Gastroesophageal sphincter (tissue), 4 donors: ENCODE measurements around the gene ESAM. TPM values are rescaled to one million over a fixed set of nuclear protein-coding genes. Genes with fewer than 3 reads are reported as not detected.
A peak's percentile ranks its signal among the peaks of the same experiment; 100 is the strongest.
"Not testable (repeated sequence)": the region's sequence is repeated elsewhere in the genome, so short reads cannot be mapped to it uniquely, and the experiment has no call there.

ENCODE experiments used
- ATAC-seq: fragments of 150-250 bp; one replicate; pipeline ENCODE4 v1.9.1; 2016; ENCODE audit warnings: mild to moderate bottlenecking, moderate library complexity
- H3K27ac ChIP-seq, 4 donors: fragments of 200-600 bp; sonication (generic) in 3 of 4; 1 replicate in 3 of 4; 2 replicates in 1 of 4; pipeline ENCODE4 v1.5.1; 2016 to 2019
- H3K27me3 ChIP-seq: fragments of 200-600 bp; sonication (generic); one replicate; pipeline ENCODE4 v1.5.1; 2019
- H3K36me3 ChIP-seq, 2 donors: fragments of 200-600 bp; sonication (generic); one replicate each; pipeline ENCODE4 v1.5.1; 2019; ENCODE audit warnings: control low read depth in 1 of 2
- H3K4me1 ChIP-seq, 3 donors: fragments of 200-600 bp; sonication (generic); 1 replicate in 2 of 3; 2 replicates in 1 of 3; pipeline ENCODE4 v1.5.1; 2016 to 2019; ENCODE audit warnings: control low read depth in 2 of 3
- H3K4me3 ChIP-seq, 2 donors: fragments of 200-600 bp; sonication (generic); one replicate each; pipeline ENCODE4 v1.5.1; 2019; ENCODE audit warnings: mild to moderate bottlenecking in 1 of 2, moderate library complexity in 1 of 2
- H3K9me3 ChIP-seq, 3 donors: fragments of 200-600 bp; sonication (generic); one replicate each; pipeline ENCODE4 v1.5.1; 2017 to 2019; ENCODE audit warnings: control low read depth in 2 of 3
- EP300 ChIP-seq: sonication (generic); formaldehyde crosslinking; IDR thresholded peaks from one replicate; pipeline ENCODE4 v1.6.1; 2017; ENCODE audit warnings: antibody characterized with exemption, mild to moderate bottlenecking
- POLR2A ChIP-seq, 2 donors: fragments of 450-650 bp; IDR thresholded peaks; one replicate each; pipeline ENCODE4 v1.6.1; 2017; ENCODE audit warnings: antibody characterized with exemption in 2 of 2, mild to moderate bottlenecking in 2 of 2, moderate library complexity in 1 of 2
- POLR2AphosphoS5 ChIP-seq: sonication (generic); formaldehyde crosslinking; IDR thresholded peaks from one replicate; pipeline ENCODE4 v1.6.1; 2017; ENCODE audit warnings: antibody characterized with exemption
- WGBS, 2 donors: methylation state at CpG; one replicate each; pipeline ENCODE4 v1.1.5; 2018; ENCODE audit warnings: low coverage in 1 of 2; 5-methylcytosine and 5-hydroxymethylcytosine counted together
- total RNA-seq, 4 donors: library from RNA; depleted of rRNA; stranded (reverse); fragments of >200 nt; gene quantifications; one replicate each; pipeline ENCODE4 v1.1.0, GENCODE V29; 2016
- TF ChIP-seq, protein P1 (sequence below), 4 experiments: fragments of 200-600 bp in 2 of 4; fragments of 450-650 bp in 2 of 4; sonication (generic) in 1 of 4; IDR thresholded peaks; one replicate each; pipeline ENCODE4 v1.5.1; 2017 to 2019; ENCODE audit warnings: antibody characterized with exemption in 4 of 4, mild to moderate bottlenecking in 2 of 4, moderate library complexity in 2 of 4

The ESAM gene
- total RNA-seq, 4 donors from 2014 or later, result 9.8 to 38.4 (median 22.4) TPM

DNA sequence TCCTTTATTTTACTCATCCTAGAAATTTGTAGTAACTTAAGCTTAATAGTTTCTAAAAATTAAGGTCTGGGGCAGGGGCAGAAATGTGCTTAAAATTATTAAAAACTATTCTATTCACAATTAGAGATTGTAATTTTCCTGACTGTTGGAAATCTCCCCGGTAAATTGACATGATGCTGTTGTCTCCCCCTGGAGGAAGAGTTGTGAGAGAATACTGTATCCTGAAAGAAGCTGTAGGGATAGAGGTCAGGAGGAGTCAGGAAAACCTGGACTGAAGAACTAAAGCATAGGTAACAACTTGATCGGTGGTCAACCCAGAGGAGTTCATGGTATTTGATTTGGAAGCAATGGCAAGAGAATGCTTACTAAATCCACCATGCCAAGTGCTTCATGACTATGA, 16.2 kb upstream of the ESAM start:
- Histone ChIP-seq H3K4me3 (no peak overlapping the region), H3K36me3 (peaks cover 0 to 14% of the 10 kb centered on the region in 2 donors), H3K9me3 (no peaks in the 10 kb centered on the region), H3K27ac (no peak overlapping the region), H3K4me1 (peaks cover 0 to 19% (median 0%) of the 10 kb centered on the region in 3 donors), H3K27me3 (no peaks in the 10 kb centered on the region)
- no peak for ATAC-seq
- TF ChIP-seq EP300, result no peak
- no peak for TF ChIP-seq POLR2AphosphoS5
- TF ChIP-seq, protein P1, sequence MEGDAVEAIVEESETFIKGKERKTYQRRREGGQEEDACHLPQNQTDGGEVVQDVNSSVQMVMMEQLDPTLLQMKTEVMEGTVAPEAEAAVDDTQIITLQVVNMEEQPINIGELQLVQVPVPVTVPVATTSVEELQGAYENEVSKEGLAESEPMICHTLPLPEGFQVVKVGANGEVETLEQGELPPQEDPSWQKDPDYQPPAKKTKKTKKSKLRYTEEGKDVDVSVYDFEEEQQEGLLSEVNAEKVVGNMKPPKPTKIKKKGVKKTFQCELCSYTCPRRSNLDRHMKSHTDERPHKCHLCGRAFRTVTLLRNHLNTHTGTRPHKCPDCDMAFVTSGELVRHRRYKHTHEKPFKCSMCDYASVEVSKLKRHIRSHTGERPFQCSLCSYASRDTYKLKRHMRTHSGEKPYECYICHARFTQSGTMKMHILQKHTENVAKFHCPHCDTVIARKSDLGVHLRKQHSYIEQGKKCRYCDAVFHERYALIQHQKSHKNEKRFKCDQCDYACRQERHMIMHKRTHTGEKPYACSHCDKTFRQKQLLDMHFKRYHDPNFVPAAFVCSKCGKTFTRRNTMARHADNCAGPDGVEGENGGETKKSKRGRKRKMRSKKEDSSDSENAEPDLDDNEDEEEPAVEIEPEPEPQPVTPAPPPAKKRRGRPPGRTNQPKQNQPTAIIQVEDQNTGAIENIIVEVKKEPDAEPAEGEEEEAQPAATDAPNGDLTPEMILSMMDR (IDR thresholded peaks at IDR 0.05), result no peak
- TF ChIP-seq POLR2A (IDR thresholded peaks at IDR 0.05), result no peak
- 67 to 80% methylated on average over 1 to 2 of the region's 2 CpGs for WGBS, 2 donors

DNA sequence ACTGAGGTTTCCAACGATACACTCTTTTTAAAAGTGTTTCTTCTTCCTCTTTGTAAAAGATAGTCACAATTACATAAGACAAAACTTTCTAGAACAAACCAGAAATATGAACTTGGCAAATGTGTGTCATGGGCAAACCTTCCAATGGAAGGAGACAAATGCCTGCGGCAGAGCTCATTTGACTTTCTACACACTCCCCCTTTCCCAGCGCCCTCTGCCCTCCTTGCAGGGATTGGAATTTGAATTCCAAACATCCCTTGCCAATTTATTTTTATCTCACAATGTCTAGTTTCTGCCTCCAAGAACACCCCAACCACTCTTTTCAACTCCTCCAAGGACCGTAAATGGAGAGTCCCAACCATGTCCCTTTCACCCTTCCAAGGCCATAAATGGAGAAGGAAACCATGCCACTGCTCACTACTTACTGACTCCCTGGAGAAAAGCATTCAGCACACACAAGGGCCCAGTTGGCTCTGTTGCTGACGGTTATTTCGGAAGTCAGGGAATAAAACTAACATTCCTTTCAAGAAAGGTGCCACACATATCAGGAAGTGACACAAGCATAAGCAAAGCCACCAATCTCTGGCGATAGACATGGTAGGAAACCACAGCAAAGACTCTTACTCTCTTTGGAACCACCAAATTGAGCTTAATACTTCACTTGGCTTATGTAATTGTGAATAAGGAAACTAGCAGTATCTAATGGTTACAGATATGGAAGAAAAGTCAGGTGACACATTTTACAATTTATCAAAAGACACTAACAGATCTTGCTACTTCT, 15.0 kb upstream of the ESAM start:
- Histone ChIP-seq H3K27ac (peak overlapping the region in 1 of 4 donors; percentile 36), H3K4me3 (no peak overlapping the region), H3K36me3 (peaks cover 0 to 26% of the 10 kb centered on the region in 2 donors), H3K27me3 (no peaks in the 10 kb centered on the region), H3K4me1 (peaks cover 0 to 19% (median 0%) of the 10 kb centered on the region in 3 donors), H3K9me3 (no peaks in the 10 kb centered on the region)
- 81 to 84% methylated on average over 4 to 6 of the region's 7 CpGs for WGBS, 2 donors
- no peak for ATAC-seq
- TF ChIP-seq, protein P1 (IDR thresholded peaks at IDR 0.05), result no peak
- TF ChIP-seq EP300 (no peak), POLR2A (IDR thresholded peaks at IDR 0.05) (no peak), POLR2AphosphoS5 (no peak)

DNA sequence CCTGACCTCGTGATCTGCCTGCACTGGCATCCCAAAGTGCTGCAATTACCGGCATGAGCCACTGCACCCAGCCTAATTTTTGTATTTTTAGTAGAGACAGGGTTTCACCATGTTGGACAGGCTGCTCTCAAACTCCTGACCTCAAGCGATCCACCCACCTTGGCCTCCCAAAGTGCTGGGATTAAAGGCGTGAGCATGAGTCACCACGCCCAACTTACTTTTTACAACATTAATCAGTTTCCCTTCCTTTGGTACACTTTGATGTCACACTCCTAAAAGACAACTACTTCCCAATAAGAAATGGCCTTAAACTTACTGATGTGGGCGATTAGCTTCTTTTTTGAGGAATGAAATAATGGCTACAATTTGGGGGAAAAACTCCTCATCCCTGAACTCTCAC, 8.9 kb upstream of the ESAM start:
- peaks cover 0 to 79% of the 10 kb centered on the region in 2 donors for H3K36me3 ChIP-seq
- not testable (repeated sequence) for H3K4me3 ChIP-seq, H3K27ac ChIP-seq, H3K27me3 ChIP-seq, H3K9me3 ChIP-seq, H3K4me1 ChIP-seq, ATAC-seq
- 92 to 98% methylated on average over 5 to 6 of the region's 6 CpGs for WGBS, 2 donors

DNA sequence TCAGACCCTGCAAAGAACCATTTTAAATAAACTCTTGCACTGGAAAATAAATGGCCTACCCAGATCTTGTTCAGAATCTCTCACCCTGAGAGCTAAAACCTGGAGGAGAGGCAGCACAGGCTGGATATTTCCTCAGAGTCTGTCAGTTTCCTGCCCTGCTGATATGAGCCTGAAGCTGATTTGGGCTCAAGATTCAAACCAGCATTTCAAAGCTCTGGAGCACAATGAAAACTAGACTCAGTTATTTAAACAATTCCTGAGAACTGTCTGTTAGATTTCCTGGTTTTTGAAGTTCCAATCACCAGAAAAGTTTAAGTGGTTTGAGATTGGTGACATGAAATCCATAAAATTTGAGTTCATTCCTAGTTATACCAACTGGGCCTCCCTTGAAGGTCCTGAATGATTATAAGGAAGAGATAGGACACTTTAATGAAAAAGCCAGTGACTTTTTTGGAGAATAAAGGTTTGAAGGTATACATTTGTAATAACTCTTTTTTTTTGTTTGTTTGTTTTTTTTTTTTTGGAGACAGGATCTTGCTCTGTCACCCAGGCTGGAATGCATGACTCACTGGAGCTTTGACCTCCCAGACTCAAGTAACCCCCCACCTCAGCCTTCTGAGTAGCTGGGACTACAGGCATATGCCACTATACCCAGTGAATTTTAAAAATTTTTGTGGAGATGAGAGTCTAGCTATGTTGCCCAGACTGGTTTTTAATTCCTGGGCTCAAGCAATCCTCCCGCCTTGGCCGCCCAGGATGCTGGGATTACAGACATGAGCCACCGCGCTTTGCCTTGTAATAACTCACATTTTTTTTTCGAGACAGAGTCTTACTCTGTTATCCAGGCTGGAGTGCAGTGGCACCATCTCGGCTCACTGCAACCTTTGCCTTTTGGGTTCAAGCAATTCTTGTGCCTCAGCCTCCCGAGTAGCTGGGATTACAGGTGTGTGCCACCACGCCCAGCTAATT, 8.0 kb upstream of the ESAM start:
- WGBS, 2 donors, result 96 to 100% methylated on average over 5 to 7 of the region's 8 CpGs
- H3K9me3 ChIP-seq, result no peaks in the 10 kb centered on the region
- H3K4me1 ChIP-seq, result no peaks in the 10 kb centered on the region
- H3K27ac ChIP-seq, result no peak overlapping the region
- no peak overlapping the region for H3K4me3 ChIP-seq
- no peak for ATAC-seq
- peaks cover 0 to 87% of the 10 kb centered on the region in 2 donors for H3K36me3 ChIP-seq
- H3K27me3 ChIP-seq, result no peaks in the 10 kb centered on the region
- TF ChIP-seq POLR2A (IDR thresholded peaks at IDR 0.05) (no peak), POLR2AphosphoS5 (no peak), EP300 (no peak)
- TF ChIP-seq, protein P1 (IDR thresholded peaks at IDR 0.05), result no peak

DNA sequence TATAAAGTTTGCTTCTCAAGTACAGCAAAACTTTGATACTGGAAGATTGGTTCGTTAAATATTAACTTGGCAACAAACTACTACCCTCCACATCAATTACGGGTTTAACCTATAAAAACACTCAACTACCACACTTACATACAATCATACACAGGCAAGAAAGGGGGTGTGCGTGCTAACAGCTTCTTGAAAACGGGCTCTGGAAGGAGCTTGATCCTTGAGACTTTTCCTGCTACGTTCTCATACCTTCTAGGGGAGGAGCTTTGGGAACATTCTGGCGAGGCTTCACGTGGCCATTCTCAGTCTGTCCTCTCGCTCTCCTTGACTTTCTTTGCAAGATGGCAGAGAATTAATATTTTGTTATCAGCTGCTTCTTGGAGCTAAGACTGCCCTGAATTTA, 6.8 kb upstream of the ESAM start:
- Histone ChIP-seq H3K4me1 (peaks cover 0 to 1% (median 0%) of the 10 kb centered on the region in 3 donors), H3K36me3 (peaks cover 0 to 78% of the 10 kb centered on the region in 2 donors), H3K27ac (no peak overlapping the region), H3K4me3 (no peak overlapping the region), H3K27me3 (no peaks in the 10 kb centered on the region), H3K9me3 (no peaks in the 10 kb centered on the region)
- TF ChIP-seq EP300 (no peak), POLR2A (IDR thresholded peaks at IDR 0.05) (no peak), POLR2AphosphoS5 (no peak)
- TF ChIP-seq, protein P1 (IDR thresholded peaks at IDR 0.05), result no peak
- WGBS, 2 donors, result 80 to 88% methylated on average over 5 to 8 of the region's 8 CpGs
- no peak for ATAC-seq
